NT2/D1 (cell line): ENCODE results near the gene DNAH5.

Experiments
- SUZ12 ChIP-seq: IDR thresholded peaks from 2 replicates; pipeline ENCODE4 v1.6.1; 2011; ENCODE audit not compliant: insufficient read length, insufficient read depth; ENCODE audit errors: extremely low read depth
- YY1 ChIP-seq: IDR thresholded peaks from 2 replicates; pipeline ENCODE4 v1.6.1; 2011; ENCODE audit not compliant: insufficient read length, insufficient read depth
- ZNF274 ChIP-seq: IDR thresholded peaks from 2 replicates; pipeline ENCODE4 v1.6.1; 2011; ENCODE audit warnings: mild to moderate bottlenecking, low read depth, low read length

- TF ChIP-seq YY1 (no peak), SUZ12 (no peak), ZNF274 (no peak)
Measured at GRCh38 chr5:13662626-13663025, 281.9 kb downstream of the DNAH5 start.
